HT1080 (cell line): Measurements from ENCODE around the gene RITA1. TPM values are rescaled to one million over a fixed set of nuclear protein-coding genes. Genes with fewer than 3 reads are reported as not detected.
A peak's percentile ranks its signal among the peaks of the same experiment; 100 is the strongest.

ENCODE experiments used
- DNase-seq: peaks from one replicate; pipeline ENCODE4 v3.0.0-alpha.2; 2015; ENCODE audit warnings: low read depth
- total RNA-seq: library from RNA; depleted of rRNA; stranded (reverse); fragments of >200 nt; shearing (Covaris generic); gene quantifications from 2 replicates; pipeline ENCODE4 v1.2.3, GENCODE V29; 2014

RITA1 gene
- total RNA-seq, 1 experiment from 2014 or later: 58.8 TPM

DNA sequence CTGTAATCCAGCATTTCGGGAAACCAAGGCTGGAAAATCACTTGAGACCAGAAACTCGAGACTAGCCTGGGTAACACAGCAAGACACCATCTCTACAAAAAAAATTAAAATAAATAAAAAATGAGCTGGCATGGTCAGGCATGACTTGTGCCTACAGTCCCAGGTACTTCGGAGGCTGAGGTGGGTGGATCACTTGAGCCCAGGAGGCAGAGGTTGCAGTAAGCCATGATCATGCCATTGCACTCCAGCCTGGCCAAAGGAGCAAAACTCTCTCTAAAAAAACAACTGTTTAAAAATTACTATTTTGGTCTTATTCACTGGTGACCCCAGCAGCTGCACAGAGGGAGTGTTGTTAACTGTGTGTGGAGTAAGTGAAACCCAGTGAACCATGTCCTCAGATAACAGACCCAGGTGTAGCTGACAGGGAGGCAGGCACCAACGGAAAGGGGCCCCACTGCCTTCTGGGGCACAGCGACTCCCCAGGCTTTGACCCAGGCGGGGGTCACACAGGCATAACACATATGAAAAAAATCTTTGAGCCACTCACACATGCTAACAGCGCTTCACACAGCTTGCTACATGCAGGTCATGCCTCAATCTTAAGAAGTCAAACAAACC, 12.3 kb upstream of the RITA1 start:
- DNase-seq: no peak

DNA sequence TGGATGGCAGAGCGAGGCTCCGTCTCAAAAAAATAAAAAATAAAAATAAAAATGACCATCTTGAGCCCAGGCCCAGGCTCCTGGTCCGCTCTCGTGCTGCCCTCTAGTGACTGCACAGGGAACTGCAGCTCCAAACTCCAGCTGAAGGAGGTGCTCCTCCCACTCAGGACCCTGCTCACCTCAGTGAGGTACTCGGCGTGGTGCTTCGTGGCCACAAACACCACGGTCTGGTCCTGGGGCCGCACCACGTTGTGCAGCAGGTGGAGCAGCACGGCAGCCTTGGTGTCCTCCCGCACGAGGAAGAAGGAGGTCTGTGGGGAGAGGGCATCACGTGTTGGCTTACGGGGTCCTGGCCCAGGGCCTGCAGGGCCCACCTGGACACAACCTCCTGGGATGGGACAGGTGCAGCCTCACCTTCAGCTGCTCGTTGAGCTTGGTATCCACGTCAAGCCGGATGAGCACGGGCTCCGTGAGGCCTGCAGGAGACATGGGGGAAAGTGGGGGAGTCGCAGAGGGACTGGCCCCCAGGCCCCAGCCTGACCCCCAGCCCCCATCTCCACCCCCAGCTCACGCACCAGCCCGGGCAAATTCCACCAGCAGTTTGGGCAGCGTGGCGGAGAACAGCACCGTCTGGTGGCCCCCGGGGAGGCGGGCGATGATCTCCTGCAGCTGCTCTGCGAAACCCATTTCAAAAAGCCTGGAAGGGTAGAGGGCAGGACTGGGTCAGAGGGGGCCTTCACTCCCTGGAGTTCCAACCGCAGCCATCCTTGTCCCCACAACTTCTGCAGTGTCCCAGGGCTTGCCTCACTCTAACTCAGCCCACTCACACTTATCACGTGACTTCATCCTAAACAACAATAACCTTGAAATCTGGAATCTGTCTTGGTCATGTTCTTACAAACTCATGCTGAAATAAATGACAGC, 10.8 kb upstream of the RITA1 start:
- DNase-seq: peak; percentile 52

DNA sequence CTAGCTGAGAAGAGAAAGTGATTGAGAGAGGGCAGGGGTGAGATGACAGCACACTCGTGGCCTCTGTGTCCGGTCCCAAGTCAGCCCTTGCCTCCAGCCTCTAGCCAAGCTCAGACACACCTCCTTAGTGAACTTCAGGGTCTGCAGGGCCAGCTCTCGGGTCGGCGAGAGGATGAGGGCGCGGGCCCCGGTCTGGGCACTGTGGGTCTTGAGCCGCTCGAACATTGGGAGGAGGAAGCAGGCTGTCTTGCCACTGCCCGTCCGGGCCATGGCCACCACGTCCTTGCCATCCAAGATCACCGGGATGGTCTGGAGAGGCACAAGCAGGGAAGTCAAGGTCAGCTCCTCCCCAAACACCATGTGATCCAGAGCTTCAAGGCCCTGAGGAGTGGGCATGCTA, 6.5 kb upstream of the RITA1 start:
- no peak for DNase-seq

DNA sequence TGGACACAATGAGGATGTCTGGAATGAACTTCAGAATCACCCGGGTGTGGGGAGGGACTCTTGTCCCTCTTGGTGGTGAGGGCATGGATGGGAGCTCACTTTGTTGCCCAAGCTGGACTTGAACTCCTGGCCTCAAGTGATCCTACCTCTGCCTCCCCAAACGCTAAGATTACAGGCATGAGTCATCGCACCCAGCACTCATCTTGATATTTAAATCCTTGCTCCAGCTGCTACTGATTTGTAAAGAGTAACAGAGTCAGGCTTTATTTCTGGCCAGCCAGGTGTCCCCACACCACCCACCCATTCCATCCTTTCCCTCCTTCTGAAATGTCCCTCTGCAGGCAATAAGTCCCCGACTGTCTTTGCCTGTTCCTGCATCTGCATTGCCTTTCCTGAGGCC, 5.2 kb upstream of the RITA1 start:
- DNase-seq: no peak

DNA sequence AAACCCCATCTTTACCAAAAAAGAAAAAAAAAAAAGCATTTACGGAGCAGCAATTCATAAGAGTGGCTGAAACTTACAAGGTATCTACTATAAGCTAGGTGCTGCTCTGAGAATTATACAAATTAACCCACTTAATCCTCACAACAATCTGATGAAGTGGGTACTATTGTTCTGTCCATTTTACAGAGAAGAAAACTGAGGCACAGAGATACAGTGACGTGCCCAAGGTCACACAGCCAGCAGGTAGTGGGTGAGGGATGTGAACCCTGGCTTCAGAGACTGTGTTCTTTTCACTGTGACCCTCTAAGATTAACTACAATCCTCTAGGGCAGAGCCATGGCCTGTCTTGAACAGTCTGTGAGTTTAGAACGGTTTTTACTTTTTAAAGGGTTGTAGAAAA, 3.5 kb upstream of the RITA1 start:
- no peak for DNase-seq

DNA sequence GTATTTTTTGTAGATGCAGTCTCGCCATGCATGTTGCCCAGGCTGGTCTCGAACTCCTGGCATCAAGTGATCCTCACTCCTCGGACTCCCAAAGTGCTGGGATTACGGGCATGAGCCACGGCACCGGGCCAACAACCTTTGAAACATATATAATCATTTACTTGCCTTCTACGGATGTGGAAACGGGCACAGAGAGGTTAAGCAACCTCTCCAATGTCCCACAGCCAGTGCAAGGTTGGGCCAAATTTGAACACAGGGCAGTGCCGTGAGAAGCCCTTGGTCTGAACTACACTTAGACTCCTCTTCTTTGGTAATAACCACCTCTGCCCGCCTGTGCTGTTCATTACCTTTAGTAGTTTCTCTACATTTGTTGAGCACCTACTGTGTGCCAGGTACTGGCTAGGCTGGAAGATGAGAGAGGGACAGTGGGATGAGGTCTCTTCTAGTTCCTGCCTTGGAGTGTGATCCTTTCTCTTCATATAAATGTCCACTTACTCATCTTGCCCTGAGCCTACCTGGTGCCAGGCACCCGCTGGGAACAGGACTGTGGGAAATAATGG, 2.4 kb upstream of the RITA1 start:
- no peak for DNase-seq

DNA sequence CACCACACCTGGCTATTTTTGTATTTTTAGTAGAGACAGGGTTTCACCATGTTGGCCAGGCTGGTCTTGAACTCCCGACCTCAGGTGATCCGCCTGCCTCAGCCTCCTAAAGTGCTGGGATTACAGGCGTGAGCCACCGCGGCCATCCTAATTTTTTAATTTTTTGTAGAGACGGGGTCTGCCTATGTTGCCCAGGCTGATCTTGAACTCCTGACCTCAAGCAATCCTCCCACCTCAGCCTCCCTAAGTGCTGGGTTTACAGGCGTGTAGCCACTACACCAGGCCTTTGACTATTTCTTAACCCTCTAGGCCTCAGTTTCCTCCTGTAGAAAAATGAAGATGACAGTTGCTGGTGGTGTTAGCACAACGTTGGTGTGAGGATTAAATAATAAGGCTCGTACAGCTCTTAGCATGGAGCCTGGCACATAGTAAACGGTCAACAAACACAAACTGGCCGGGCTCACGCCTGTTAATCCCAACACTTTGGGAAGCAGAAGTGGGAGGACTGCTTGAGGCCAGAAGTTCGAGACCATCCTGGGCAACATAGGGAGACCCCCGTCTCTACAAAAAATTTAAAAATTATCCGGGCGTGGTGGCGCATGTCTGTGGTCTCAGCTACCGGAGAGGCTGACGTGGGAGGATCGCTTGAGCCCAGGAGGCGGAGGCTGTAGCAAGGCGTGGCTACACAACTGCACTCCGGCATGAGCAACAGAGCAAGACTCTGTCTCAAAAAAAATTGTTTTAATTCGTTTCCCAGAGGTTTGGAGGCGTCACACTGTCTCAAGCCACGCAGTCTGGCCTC, 1.2 kb upstream of the RITA1 start:
- DNase-seq: no peak

DNA sequence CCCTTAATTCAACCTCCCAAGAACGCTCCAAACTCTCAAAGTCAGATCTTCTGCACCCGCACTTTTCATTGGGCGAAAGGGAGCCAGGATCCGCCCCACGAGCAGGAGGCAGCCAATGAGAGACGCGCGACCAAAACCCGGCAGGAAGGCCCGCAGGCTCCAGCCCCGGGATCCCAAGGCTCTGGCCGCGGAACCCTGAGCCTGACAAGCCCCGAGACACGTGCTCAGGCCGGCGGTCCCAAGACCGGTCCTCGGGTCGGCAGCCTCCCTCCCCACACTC, 681 bp upstream of the RITA1 start:
- peak; percentile 91 for DNase-seq

DNA sequence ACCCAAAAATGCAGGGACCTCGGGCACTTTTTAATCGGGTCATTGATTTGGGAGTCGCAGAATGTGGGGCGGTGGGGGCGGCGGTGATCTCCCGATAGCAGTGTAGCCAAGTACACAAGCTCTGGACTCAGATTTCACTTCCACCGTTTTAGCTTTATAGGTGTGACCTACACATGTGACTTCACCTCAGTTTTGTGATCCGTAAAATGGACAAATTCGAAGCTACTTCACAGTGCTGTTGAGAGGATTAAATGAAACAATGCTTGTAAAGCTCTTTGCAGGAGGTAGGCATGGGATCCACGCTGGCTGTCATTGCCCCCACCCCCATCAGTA, 478 bp downstream of the RITA1 start:
- no peak for DNase-seq

DNA sequence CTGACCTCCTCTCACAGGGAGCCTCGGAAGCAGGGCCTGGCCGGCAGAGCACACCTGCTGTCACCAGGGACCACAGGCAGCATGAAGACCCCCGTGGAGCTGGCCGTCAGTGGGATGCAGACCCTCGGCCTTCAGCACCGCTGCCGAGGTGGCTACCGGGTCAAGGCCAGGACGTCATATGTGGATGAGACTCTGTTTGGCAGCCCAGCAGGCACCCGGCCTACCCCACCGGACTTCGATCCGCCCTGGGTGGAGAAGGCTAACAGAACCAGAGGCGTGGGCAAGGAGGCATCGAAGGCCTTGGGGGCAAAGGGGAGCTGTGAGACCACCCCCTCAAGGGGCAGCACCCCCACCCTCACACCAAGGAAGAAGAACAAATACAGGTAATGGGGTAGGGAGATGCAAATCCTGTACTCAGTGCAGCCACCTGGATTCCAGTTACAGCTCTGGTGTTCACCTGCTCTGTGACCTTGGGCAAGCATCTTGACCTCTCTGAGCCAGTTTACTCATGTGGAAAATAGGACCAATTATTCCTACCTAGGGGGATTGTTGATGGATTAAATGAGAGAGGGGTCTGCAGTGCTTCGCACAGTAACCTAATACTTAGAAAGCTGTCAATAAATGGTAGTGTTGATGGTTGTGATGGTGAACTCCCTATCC, 1.3 kb downstream of the RITA1 start:
- DNase-seq: no peak

DNA sequence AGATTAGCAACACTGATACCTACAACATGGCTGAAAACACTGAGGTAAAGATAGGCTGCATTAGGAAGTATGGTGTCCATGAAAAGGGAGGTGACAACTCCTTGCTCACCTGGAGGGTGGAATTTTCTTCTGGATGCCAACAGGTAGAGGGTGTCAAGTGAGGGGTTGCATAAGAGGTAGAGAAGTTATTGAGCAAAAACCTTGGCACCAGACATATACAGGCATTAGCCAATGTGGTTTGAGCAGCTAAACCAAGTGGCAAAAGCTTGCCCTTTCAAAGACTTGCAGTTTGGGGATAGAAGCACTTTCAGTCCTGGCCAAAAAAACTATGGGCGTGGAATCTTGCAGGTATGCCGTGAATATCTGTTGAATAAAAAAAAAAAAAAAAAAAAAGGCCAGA, 3.8 kb downstream of the RITA1 start:
- DNase-seq: no peak

DNA sequence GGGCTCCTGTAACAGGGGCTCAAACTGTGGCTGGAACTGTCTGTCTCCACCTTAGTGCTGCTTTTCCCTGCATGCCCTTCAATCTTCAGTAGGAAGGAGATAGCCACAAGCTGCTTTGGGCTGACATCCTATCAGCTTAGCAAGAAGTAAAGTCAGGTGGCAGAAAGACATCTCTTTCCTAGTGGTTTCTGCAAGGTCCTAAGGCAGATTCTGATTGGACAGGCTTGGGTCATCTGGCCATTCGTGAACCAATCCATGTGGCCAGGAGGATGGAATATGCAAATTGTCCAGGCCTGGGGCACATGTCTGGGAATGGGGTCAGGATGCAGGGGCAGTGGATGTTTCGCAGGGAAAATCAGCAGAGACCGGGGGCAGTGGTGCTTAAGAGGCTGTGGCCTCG, 5.2 kb downstream of the RITA1 start:
- DNase-seq: no peak

DNA sequence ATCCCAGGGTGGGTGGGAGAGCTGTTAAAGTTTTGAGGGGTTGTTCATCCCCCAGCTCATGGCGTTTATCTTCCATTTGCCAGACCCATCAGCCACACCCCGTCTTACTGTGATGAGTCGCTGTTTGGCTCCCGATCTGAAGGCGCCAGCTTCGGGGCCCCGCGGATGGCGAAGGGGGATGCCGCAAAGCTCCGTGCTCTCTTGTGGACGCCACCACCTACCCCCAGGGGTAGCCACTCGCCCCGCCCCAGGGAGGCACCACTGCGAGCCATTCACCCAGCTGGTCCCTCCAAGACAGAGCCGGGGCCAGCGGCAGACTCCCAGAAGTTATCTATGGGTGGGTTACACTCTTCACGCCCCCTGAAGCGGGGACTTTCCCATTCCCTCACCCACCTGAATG, 5.7 kb downstream of the RITA1 start:
- DNase-seq: no peak

DNA sequence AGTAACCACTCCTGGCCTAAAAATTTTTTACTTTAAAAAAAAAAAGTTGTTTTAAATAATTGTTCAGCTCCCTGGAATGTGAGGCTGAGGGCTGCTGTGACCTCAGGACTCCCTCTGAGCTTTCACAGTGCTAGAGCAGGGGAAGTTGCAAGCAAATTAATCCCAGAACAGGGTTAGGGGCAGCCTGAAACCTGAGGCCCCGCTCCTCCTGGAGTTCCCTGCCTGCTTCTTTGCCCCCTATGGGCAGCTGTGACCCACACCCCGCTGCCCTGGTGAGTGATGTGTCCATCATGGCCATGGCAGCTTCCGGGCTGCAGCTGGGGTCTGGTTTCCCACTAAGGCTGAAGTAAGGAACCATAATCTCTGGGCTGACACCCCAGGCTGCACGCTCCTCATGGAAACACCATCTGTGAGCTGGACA, 9.5 kb downstream of the RITA1 start:
- peak; percentile 67 for DNase-seq

DNA sequence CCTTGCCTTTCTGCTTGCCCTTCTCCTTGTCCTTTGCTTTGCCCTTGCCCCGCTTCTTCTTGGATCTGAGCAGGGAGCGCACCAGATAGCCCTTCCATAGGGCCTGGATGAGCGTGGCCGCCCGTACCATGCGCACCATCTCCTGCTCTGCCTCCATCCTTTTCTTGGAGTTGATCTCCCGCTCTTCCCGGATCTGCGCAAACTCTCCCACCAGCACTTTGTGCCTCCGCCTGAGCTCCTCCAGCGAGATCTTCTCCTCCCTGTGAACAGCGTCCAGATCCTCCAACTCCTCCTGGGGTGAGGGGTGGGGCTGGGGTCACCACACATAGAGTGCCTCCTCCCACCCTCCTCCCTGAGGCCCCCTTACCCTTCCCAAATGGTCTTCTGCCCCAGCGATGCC, 10.1 kb downstream of the RITA1 start:
- no peak for DNase-seq

DNA sequence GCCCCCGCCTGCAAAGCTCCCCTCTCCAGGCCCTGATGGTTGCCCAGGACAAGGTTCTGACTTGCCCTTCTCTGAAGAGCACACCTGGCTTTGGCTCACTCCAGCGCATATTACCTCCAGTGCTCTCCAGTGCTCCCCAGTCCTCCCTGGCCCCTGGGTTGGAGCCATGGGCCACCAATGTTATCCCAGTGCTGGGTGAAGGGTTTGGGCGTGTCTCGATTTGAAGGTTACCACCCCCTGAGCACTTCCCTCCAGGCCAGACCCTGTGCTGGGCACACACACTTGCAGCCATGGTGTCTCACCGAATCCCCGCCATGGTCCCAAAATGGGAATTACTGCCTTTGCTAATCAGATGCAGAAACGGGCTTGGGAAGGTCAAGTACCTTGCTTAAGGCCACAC, 11.1 kb downstream of the RITA1 start:
- no peak for DNase-seq

DNA sequence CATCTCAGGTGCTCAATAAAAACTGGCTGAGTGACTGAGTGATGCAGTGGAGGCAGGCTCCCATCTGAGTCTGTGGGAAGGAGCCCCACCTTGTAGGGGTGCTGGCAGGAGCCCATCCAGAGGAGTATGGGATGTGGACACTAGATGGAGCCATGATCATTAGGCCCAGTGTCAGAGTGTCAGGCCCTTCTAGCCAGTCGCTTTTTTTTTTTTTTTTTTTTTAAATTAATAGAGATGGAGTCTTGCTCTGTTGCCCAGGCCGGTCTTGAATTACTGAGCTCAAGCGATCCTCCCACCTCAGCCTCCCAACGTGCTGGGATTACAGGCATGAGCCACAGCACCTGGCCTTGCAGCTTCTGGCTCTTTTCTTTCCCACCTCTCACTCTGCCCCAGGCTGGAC, 11.5 kb downstream of the RITA1 start:
- DNase-seq: peak; percentile 85

DNA sequence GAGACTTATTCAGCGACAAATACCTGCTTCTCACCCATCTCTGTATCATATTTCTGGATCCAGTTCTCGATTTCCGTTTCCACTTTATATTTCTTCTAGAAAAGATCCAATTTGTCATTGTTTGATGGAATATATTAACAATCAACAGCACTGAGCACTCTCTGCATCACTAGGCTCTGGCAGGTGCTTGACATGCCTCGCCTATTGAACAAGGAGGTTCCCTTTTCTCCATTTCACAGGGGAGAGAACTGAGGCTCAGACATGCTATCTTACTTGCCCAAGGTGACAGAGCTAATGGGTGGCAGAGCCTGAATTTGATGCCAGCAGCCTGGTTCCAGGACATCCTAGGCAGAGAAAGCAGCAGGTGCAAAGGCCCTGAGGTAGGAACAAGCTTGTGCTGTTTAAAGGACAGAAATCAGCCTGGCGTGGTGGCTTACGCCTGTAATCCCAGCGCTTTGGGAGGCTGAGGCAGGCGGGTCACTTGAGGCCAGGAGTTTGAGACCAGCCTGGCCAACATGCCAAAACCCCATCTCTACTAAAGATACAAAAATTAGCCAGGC, 12.1 kb downstream of the RITA1 start:
- DNase-seq: no peak

DNA sequence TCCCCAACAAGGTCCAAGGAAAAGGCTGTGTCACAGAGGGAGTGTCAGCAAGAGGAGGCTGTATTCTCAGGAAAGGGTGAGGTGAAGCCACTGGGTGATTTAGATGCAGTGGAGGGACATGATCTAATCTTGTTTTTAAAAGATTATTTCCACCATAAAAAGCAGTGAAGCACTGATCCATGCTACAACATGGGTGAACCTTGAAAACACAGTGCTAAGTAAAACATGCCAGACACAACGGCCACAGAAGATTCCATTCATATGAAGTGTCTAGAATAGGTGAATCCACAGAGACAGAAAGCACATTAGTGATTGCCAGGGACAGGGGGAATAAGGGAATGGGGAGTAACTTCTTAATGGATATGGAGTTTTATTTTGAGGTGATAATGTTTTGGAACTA, 12.8 kb downstream of the RITA1 start:
- DNase-seq: no peak

DNA sequence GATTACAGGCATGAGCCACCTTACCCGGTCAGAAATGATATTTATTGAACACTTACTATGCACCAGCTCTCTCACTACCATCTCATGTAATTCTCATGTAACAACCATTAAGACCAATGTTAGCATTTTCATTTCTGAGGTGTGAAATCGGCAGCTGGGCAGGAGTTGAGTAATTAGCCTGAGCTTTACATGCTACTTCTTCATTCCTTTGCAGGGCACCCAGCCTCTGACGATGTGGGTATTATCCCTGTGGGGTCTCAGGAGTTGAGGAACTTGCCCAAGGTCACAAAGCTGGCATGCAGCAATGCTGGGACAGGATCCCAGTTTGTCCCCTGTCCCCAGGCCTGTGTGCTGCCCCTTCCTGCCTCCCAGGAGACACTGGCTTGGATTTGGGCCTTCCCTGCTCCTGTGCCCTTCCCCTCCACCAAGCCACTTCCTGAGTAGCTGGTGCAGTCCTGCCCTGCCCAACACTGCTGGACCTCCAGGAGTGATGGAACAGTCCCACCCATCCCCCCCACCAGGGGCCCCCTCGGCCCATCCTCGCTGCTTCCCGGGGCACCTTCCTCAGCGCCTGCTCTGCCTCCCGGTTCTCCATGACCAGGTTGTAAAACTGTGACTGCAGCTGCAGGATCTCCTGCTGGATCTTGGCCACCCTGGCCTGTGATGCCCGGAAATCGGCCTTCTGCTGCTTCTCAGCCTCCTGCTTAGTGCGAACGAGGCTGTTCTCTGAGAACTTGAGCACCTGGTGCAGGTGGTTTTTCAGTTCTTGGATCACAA, 14.7 kb downstream of the RITA1 start:
- DNase-seq: no peak
